Gastroesophageal sphincter (tissue), 3 donors: Measurements from ENCODE around the gene MEA1.

Source experiments
- EP300 ChIP-seq: sonication (generic); formaldehyde crosslinking; IDR thresholded peaks from one replicate; pipeline ENCODE4 v1.6.1; 2017; ENCODE audit warnings: antibody characterized with exemption, mild to moderate bottlenecking
- POLR2A ChIP-seq, 2 donors: fragments of 450-650 bp; IDR thresholded peaks; one replicate each; pipeline ENCODE4 v1.6.1; 2017; ENCODE audit warnings: antibody characterized with exemption in 2 of 2, mild to moderate bottlenecking in 2 of 2, moderate library complexity in 1 of 2
- POLR2AphosphoS5 ChIP-seq: sonication (generic); formaldehyde crosslinking; IDR thresholded peaks from one replicate; pipeline ENCODE4 v1.6.1; 2017; ENCODE audit warnings: antibody characterized with exemption
- TF ChIP-seq, protein P1 (sequence below), 4 experiments: fragments of 200-600 bp in 2 of 4; fragments of 450-650 bp in 2 of 4; sonication (generic) in 1 of 4; IDR thresholded peaks; one replicate each; pipeline ENCODE4 v1.5.1; 2017 to 2019; ENCODE audit warnings: antibody characterized with exemption in 4 of 4, mild to moderate bottlenecking in 2 of 4, moderate library complexity in 2 of 4

DNA sequence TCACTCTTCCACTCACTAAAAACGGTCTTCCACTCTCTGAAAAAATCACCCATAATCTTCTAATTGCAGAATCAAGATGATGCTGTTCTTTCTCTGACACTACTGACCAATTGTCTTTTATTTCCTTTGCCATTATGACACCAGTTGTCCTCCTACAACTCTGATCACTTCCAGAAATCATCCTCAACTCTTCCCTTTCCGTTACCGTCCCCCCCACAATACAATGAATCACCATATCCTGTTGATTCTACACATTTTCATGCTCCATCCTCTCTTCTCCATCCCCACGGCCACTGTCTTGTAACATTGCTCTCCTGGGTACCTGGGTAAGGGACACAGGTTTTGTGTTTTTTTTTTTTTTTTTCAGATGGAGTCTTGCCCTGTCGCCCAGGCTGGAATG is 31.9 kb downstream of the MEA1 start:
- TF ChIP-seq, protein P1, sequence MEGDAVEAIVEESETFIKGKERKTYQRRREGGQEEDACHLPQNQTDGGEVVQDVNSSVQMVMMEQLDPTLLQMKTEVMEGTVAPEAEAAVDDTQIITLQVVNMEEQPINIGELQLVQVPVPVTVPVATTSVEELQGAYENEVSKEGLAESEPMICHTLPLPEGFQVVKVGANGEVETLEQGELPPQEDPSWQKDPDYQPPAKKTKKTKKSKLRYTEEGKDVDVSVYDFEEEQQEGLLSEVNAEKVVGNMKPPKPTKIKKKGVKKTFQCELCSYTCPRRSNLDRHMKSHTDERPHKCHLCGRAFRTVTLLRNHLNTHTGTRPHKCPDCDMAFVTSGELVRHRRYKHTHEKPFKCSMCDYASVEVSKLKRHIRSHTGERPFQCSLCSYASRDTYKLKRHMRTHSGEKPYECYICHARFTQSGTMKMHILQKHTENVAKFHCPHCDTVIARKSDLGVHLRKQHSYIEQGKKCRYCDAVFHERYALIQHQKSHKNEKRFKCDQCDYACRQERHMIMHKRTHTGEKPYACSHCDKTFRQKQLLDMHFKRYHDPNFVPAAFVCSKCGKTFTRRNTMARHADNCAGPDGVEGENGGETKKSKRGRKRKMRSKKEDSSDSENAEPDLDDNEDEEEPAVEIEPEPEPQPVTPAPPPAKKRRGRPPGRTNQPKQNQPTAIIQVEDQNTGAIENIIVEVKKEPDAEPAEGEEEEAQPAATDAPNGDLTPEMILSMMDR (IDR thresholded peaks at IDR 0.05): no peak
- TF ChIP-seq EP300 (no peak), POLR2A (IDR thresholded peaks at IDR 0.05) (no peak), POLR2AphosphoS5 (no peak)
